Left renal cortex interstitium (tissue), 4 donors: ENCODE results near the gene ZNF33B. TPM values are rescaled to one million over a fixed set of nuclear protein-coding genes. Genes with fewer than 3 reads are reported as not detected.
"Not testable (repeated sequence)": the region's sequence is repeated elsewhere in the genome, so short reads cannot be mapped to it uniquely, and the experiment has no call there.

Experiments used
- DNase-seq, 4 donors: peaks; one replicate each; pipeline ENCODE4 v3.0.0-alpha.2; 2013; ENCODE audit warnings: low read depth in 4 of 4, low spot score in 2 of 4, missing footprints in 1 of 4
- polyA plus RNA-seq, 4 donors: library from polyadenylated mRNA; unstranded; fragments of 120-200 nt; gene quantifications; one replicate each; pipeline ENCODE4 v1.2.1, GENCODE V29; 2013; ENCODE audit not compliant: insufficient read length in 4 of 4

The ZNF33B gene
- polyA plus RNA-seq, 4 donors: 36.8 to 55.4 (median 47.8) TPM

- no peak for DNase-seq
Observed at GRCh38 chr10:42618424-42618823, 19.9 kb downstream of the ZNF33B start.

DNA sequence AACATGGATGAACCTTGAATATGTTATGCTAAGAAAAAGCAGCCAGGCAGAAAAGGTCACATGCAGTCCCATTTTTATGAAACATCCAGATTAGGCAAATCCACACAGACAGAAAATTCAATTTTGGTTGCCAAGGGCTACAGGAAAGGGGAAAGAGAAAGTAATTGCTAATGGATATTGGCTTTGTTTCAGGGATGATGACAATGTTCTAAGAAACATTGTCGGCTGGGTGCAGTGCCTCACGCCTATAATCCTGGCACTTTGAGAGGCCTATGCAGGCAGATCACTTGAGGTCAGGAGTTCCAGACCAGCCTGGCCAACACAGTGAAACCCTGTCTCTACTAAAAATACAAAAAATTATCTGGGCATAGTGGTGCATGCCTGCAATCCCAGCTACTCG lies 23.0 kb downstream of the ZNF33B start:
- no peak for DNase-seq

GRCh38 chr10:42609872-42610271 lies 28.5 kb downstream of the ZNF33B start:
- no peak for DNase-seq

DNA sequence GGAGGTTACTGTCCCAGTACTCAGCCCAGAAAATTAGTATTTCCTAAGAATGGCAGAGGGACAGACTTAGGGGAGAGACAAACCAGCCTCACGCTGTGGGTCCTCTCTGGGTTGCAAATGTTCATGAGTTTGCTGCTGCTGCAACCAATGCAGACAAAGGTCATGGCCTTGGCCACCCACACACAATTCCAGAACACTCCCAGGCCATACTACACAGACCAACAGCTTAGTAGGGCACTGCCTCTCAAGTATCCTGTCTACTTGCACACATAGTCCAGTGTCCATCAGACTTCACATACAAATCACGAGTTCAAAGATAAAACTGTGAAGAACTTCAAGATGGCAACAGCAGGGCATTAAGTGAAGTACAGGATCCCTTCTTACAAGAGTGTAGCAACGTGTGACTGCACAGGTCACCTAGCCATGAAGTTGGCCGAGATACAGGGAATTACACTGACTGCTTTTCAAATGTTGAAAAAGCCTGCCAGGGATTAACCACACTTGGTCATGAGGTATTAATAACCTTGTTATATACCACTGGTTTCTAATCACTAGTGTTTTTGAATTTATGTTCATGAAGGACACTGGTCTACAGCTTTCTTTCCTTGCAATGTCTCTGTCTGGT lies 40.0 kb downstream of the ZNF33B start:
- DNase-seq: no peak

DNA sequence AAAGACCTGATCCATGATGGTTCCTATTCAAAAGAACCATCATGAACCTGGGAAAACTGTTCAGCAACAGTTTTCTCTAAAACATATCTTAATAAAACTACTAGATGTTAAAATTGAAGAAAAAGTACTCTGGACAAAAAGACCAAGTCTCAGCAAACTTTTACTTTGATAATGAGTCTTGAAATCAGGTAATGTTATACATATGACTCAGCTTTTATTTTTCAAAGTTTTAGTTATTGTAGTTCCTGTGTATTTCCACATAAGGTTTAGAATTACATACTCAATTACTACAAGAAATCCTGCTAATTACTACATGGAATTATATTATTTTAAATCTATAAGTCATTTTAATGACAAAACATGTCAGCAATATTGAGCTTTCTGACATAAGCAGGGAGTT lies 42.2 kb downstream of the ZNF33B start:
- DNase-seq: no peak

DNA sequence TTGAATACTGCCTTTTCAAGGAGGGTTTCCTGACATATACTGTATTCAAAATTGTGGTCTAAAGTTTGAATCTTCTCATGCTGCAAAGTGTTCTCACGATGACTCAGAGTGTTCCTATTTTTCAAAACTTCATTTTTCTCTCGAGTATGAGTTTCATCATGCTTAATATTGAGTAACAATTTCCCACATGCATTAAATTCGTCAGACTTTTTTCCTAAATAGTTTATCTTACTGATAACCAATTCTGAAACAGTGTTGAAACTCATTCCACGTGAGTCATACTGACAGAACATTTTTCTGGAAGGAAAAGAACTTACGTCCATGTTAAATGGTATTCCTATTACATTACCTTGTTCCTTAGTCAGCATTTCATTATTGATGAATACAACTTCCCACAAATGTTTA lies 44.1 kb downstream of the ZNF33B start:
- no peak for DNase-seq

DNA sequence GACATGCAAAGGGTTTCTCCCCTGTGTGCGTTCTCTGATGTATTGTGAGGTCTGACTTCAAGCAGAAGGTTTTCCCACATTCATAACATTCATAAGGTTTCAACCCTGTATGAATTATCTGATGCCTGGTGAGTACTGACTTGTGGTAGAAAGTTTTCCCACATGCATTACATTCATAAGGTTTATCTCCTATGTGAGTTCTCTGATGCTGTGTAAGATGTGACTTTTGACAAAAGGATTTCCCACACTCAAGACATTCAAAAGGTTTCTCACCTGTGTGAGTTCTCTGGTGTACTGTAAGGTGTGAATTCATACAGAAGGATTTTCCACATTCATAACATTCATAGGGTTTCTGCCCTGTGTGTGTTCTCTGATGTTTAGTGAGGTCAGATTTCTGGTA lies 45.1 kb downstream of the ZNF33B start:
- no peak for DNase-seq

- no peak for DNase-seq
Observed at GRCh38 chr10:42583828-42584227, 54.5 kb downstream of the ZNF33B start.

DNA sequence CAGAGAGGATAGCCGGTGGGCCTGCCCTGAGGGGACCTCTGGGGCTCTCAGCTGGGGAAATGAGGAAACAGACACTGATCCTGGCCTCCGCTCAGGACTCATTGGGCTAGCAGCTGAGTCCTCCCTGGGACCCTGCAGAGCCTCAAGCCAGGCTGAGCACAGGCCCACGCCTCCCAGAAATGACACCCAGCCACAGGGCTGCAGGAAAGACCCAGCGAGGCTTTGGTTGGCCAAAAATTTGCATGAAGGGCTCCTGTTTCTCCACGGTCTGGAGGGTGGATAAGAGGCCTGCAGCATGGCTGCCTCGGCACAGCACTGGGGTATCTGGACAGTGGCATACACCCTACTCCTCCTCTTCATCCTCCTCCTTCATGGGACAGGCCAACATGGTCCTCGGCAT lies 60.4 kb downstream of the ZNF33B start:
- DNase-seq: no peak

DNA sequence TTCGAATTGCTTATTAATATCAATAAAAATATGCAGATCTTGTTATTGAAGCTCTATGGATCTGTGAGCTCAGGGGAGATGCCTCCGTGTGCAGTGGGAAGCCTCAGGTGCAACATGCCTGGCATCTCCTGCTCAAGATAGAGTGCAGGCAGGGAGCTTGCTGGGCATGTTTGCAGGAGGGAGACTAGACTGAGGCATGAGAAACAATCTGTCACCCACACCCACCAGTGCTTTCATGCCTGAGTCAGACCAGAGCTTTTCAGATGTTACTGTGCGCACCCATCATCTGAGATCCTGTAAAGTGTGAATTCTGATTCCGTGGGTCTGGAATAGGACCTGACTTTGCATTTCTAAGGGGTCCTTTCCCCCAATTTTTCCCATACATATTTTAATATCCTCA lies 62.0 kb downstream of the ZNF33B start:
- no peak for DNase-seq

GRCh38 chr10:42574336-42574735 lies 64.0 kb downstream of the ZNF33B start:
- DNase-seq: no peak

- no peak for DNase-seq
Observed at GRCh38 chr10:42556931-42557330, 81.4 kb downstream of the ZNF33B start.

GRCh38 chr10:42553576-42553975 lies 84.8 kb downstream of the ZNF33B start:
- DNase-seq: not testable (repeated sequence)

DNA sequence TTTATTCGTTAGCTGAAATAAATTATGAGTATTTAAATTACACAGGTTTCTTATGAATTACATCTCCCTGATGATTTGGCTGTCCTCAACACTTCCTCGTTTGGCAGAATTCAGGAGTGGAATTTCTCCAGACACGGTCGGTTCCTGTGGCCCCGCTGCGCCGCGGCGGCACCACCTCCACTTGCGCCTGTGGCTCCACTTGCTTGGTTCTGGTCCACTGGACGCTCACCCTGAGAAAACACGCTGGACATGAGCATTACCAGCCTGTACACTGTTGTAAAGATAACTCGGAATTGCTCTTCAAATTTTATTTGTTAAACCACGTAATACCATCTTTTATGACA lies 85.3 kb downstream of the ZNF33B start:
- DNase-seq: no peak

DNA sequence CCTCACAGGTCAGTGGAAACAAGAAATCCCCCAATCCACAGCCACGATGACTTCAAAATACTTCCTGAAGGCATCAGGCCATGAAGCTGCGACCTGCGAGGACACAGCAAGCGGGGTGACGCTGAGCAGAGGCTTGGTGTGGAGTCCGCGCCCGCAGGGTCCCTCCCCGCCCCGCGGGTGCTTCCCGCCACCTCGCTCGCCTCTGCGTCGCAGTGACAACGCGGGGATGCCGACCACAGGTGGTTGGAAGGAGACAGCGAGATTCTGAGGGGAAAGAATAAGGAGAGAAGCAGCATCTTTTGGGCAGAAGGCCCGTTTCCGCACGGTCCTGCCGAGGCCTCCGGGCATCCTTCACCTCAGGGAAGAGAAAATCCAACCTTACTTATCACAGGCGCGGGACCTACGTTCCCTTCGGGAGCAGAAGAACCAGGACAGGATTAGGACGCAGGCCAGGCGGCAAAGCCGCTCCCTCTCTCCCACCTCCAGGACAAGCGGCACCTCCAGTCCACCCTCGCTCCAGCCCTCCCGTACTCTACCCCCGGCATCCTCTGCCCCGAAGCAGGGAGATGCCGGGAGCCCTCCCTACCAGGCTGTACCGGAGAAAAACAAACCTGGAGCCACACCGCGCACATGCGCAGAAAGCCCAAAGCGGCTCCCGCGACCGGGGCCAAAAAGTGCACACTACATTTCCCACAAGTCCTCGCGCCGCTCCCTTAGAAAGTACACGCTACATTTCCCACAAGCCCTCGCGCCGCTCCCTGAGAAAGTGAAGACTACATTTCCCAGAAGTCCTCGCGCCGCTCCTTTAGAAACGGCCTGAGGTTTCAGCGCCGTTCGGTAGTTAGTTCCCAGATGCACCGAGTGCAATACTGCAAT lies 85.9 kb downstream of the ZNF33B start:
- DNase-seq: peak; percentile 81 to 99 (median 95)

GRCh38 chr10:42551582-42552187 lies 86.7 kb downstream of the ZNF33B start:
- DNase-seq: no peak

GRCh38 chr10:42549851-42550250 lies 88.5 kb downstream of the ZNF33B start:
- DNase-seq: no peak

DNA sequence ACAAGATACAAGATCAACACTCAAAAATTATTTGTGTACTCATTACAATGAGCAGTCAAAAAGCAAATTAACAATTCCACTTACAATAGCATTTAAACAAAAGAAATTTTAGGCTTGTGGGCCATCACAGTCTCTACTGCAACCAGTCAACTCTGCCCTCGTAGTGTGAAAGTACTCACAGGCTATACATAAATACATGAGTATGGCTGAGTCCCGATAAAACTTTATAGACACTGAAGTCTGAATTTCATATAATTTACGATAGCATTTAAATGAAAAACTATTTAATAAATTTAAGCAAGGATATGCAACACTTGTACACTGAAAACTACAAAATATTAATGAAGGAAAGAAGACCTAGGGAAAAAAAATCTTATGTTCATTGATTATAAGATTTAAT lies 90.1 kb downstream of the ZNF33B start:
- DNase-seq: no peak

GRCh38 chr10:42544945-42545344 lies 93.4 kb downstream of the ZNF33B start:
- no peak for DNase-seq

GRCh38 chr10:42543840-42544372 lies 94.5 kb downstream of the ZNF33B start:
- DNase-seq: no peak
